Esophagus squamous epithelium (tissue), 5 donors: ENCODE measurements around the gene GALNT14. TPM values are rescaled to one million over a fixed set of nuclear protein-coding genes. Genes with fewer than 3 reads are reported as not detected.

Experiments used
- DNase-seq: peaks from one replicate; lab custom pipeline; 2025; lab: John Stamatoyannopoulos, UW
- H3K27ac ChIP-seq, 4 donors: fragments of 200-600 bp; sonication (generic); one replicate each; pipeline ENCODE4 v1.5.1; 2016 to 2019; ENCODE audit warnings: mild to moderate bottlenecking in 1 of 4
- H3K27me3 ChIP-seq, 4 donors: fragments of 200-600 bp; sonication (generic); 1 replicate in 3 of 4; 2 replicates in 1 of 4; pipeline versions ENCODE4 v1.5.1 to v1.6.0; 2017 to 2021; ENCODE audit warnings: antibody characterized with exemption in 1 of 4
- H3K36me3 ChIP-seq, 3 donors: fragments of 200-600 bp; sonication (generic); one replicate each; pipeline ENCODE4 v1.5.1; 2016 to 2019
- H3K4me1 ChIP-seq, 3 donors: fragments of 200-600 bp; sonication (generic); one replicate each; pipeline ENCODE4 v1.5.1; 2017 to 2019
- H3K4me3 ChIP-seq, 4 donors: fragments of 200-600 bp; sonication (generic); 1 replicate in 3 of 4; 2 replicates in 1 of 4; pipeline ENCODE4 v1.5.1; 2016 to 2019; ENCODE audit warnings: mild to moderate bottlenecking in 2 of 4, moderate library complexity in 1 of 4
- H3K9me3 ChIP-seq, 3 donors: fragments of 200-600 bp; sonication (generic); one replicate each; pipeline ENCODE4 v1.5.1; 2016 to 2019
- POLR2A ChIP-seq, 4 donors: fragments of 450-650 bp; IDR thresholded peaks; one replicate each; pipeline ENCODE4 v1.6.1; 2017; ENCODE audit warnings: antibody characterized with exemption in 4 of 4, mild to moderate bottlenecking in 4 of 4, moderate library complexity in 3 of 4
- WGBS, 2 donors: methylation state at CpG; one replicate each; pipeline ENCODE4 v1.1.5; 2018; 5-methylcytosine and 5-hydroxymethylcytosine counted together
- intact Hi-C: fragments of 100-400 bp; cut with DNase I; formaldehyde crosslinking; loops from one replicate; pipeline ENCODE4 v1.15.0; 2022
- total RNA-seq, 4 donors: library from RNA; depleted of rRNA; stranded (reverse); fragments of >200 nt; gene quantifications; one replicate each; pipeline ENCODE4 v1.1.0, GENCODE V29; 2016
- TF ChIP-seq, protein P1 (sequence below), 6 experiments: fragments of 450-650 bp in 4 of 6; fragments of 200-600 bp in 2 of 6; sonication (generic) in 2 of 6; IDR thresholded peaks; one replicate each; pipeline ENCODE4 v1.5.1; 2016 to 2019; ENCODE audit warnings: antibody characterized with exemption in 6 of 6, mild to moderate bottlenecking in 4 of 6, moderate library complexity in 4 of 6
- donor health status: DM: yes; HTN: yes; CAD: no.

The GALNT14 gene
- total RNA-seq, 4 donors from 2014 or later: 18.6 to 29.0 (median 21.3) TPM

DNA sequence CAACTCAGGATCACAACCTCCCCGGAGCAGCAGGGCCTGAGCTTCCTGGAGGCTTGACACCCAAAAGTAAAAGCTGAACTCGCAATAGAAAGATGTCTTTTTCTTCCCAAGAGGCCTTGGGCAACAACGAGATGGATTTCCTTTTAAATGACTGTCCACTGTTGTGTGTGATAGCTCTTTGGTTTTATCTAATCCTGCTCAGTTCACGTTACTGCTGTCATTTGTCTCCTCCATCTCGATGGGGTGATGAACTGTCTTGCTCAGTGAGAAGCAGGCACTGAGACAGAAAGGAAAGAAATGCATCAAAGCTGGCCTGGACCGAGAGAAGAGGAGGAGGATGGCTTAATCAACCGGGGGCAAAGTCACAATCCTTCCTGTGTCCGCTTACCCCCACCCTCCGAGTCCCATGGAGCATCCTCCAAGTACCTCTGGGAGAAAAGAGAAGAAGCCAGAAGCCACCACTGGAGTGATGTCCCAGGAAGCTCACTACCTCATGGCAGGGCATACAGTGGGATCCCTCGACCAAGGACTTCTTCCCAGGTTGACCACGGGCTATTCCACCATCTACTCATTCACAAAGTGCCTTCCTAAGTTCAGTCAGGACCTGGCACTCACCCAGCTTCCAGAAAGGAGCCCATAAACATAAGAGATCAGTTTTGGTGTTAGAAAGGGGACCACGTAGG lies 68.5 kb downstream of the GALNT14 start:
- WGBS, 2 donors: 62 to 73% methylated on average over 11 to 12 of the region's 12 CpGs
- Histone ChIP-seq H3K27me3 (no peaks in the 10 kb centered on the region), H3K4me1 (peaks cover 0 to 10% (median 0%) of the 10 kb centered on the region in 3 donors), H3K36me3 (no peaks in the 10 kb centered on the region), H3K4me3 (no peak overlapping the region), H3K9me3 (no peaks in the 10 kb centered on the region), H3K27ac (no peak overlapping the region)
- no peak for DNase-seq
- intact Hi-C loops: no loop called here
- no peak for TF ChIP-seq POLR2A (IDR thresholded peaks at IDR 0.05)
- TF ChIP-seq, protein P1, sequence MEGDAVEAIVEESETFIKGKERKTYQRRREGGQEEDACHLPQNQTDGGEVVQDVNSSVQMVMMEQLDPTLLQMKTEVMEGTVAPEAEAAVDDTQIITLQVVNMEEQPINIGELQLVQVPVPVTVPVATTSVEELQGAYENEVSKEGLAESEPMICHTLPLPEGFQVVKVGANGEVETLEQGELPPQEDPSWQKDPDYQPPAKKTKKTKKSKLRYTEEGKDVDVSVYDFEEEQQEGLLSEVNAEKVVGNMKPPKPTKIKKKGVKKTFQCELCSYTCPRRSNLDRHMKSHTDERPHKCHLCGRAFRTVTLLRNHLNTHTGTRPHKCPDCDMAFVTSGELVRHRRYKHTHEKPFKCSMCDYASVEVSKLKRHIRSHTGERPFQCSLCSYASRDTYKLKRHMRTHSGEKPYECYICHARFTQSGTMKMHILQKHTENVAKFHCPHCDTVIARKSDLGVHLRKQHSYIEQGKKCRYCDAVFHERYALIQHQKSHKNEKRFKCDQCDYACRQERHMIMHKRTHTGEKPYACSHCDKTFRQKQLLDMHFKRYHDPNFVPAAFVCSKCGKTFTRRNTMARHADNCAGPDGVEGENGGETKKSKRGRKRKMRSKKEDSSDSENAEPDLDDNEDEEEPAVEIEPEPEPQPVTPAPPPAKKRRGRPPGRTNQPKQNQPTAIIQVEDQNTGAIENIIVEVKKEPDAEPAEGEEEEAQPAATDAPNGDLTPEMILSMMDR (IDR thresholded peaks at IDR 0.05): no peak

DNA sequence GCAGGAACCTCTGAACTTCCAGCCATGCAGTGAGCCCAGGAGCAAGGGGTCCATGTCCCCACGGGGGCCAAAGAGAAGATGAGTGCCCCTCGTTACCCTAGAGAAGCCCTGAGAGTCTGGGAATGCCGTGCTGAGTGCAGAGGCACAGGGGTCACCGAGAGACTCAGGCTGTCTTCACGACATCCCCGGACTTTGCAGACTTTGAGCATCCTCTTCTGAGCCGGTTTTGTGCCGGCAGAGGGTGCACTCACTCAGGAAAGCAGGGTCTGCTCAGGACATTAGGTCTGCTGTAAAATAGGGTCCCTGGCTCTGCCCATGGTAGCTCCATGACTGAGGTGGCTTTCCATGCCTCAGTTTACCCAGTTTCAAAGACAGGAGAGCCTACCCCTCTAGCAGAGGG lies 71.0 kb downstream of the GALNT14 start:
- Histone ChIP-seq H3K4me1 (peaks cover 0 to 10% (median 0%) of the 10 kb centered on the region in 3 donors), H3K4me3 (no peak overlapping the region), H3K36me3 (no peaks in the 10 kb centered on the region), H3K27ac (no peak overlapping the region), H3K9me3 (no peaks in the 10 kb centered on the region), H3K27me3 (no peaks in the 10 kb centered on the region)
- intact Hi-C loops: no loop called here
- WGBS, 2 donors: 67 to 81% methylated on average over 3 to 5 of the region's 8 CpGs
- DNase-seq: no peak
- TF ChIP-seq, protein P1 (IDR thresholded peaks at IDR 0.05): no peak
- no peak for TF ChIP-seq POLR2A (IDR thresholded peaks at IDR 0.05)

DNA sequence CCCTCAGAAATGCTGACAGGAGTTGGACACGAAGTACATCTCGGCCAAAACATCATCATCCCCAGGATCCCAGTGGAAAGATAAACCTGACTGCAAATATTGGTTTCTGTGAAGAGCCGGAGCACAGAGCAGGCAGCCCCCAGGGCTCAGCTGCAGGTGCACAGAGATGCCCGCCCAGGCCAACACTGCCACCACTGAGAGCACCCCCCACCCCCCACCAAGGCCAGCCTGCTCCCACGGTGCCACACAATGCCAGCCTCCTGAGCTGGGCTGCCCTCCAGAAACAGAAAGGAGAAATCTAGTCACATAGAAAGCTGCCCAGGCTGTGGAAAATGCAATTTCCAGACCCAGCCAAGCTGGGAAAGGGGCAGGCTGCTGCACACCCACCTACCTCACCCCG lies 71.7 kb downstream of the GALNT14 start:
- Histone ChIP-seq H3K4me1 (peaks cover 0 to 10% (median 0%) of the 10 kb centered on the region in 3 donors), H3K9me3 (no peaks in the 10 kb centered on the region), H3K36me3 (no peaks in the 10 kb centered on the region), H3K27ac (no peak overlapping the region), H3K4me3 (no peak overlapping the region), H3K27me3 (no peaks in the 10 kb centered on the region)
- TF ChIP-seq, protein P1 (IDR thresholded peaks at IDR 0.05): no peak
- TF ChIP-seq POLR2A (IDR thresholded peaks at IDR 0.05): no peak
- intact Hi-C loops: no loop called here
- DNase-seq: no peak
- WGBS, 2 donors: 36 to 95% methylated on average over 1 to 4 of the region's 6 CpGs

DNA sequence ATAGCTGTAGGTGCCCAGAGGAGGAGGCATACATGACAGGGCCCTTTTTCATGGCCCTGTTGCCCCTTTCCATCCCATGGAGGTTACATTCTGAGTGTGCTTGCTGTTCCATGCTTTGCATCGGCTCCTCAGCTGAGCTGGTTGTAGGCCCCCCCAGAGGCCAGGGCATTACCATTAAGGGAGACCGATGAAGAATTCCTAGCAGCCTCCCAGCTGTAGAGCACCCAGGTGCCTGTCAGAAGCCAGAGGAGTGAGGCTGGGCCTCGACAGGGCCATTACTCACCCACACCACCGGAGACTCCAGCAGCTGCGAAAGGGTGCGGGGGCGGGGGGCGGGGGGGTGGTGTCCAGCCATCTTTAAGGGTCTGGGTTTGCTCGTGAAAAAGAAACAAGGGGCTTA lies 72.2 kb downstream of the GALNT14 start:
- Histone ChIP-seq H3K27me3 (no peaks in the 10 kb centered on the region), H3K4me1 (peaks cover 0 to 10% (median 0%) of the 10 kb centered on the region in 3 donors), H3K4me3 (no peak overlapping the region), H3K9me3 (no peaks in the 10 kb centered on the region), H3K27ac (no peak overlapping the region), H3K36me3 (no peaks in the 10 kb centered on the region)
- intact Hi-C loops: no loop called here
- no peak for DNase-seq
- no peak for TF ChIP-seq POLR2A (IDR thresholded peaks at IDR 0.05)
- TF ChIP-seq, protein P1 (IDR thresholded peaks at IDR 0.05): no peak
- WGBS, 2 donors: 78% methylated on average over 8 of the region's 9 CpGs; no CpG with 5 or more reads in 1 of the 2 donors

DNA sequence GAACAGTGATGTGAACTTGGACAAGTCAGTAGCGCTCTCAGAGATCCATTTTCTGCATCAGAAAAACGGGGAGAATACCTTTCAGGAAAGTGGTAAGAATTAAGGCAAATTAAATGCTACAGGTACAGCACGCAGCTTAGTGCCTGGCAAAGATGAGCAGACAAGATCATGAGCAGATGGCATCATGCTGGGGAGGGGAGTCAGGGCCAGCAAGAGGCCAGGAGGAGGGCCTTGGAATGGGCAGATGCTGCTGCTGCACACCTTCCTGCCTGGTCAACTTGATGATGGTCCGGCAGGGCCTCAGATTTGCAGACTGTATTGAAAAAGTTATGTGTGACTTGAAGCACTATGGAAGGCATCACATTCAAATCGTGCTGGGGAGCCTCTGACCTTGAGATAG lies 72.9 kb downstream of the GALNT14 start:
- DNase-seq: no peak
- intact Hi-C loops: no loop called here
- no peak overlapping the region for H3K27ac ChIP-seq
- H3K27me3 ChIP-seq: no peaks in the 10 kb centered on the region
- no peaks in the 10 kb centered on the region for H3K9me3 ChIP-seq
- WGBS, 2 donors: 79 to 91% methylated on average over 5 of the region's 5 CpGs
- peaks cover 0 to 3% (median 0%) of the 10 kb centered on the region in 3 donors for H3K4me1 ChIP-seq
- no peaks in the 10 kb centered on the region for H3K36me3 ChIP-seq
- TF ChIP-seq POLR2A (IDR thresholded peaks at IDR 0.05): no peak
- TF ChIP-seq, protein P1 (IDR thresholded peaks at IDR 0.05): no peak
- H3K4me3 ChIP-seq: no peak overlapping the region
